Astrocyte of the cerebellum (primary cell): ENCODE results near the gene UMAD1.

ENCODE experiments used
- DNase-seq: peaks from one replicate; pipeline ENCODE4 v3.0.0-alpha.2; 2011; ENCODE audit warnings: low read depth
- H3K4me3 ChIP-seq: 2 replicates; pipeline ENCODE4 v1.5.1; 2011; ENCODE audit warnings: mild to moderate bottlenecking, low read depth, low read length, moderate library complexity
- CTCF ChIP-seq: IDR thresholded peaks from 2 replicates; pipeline ENCODE4 v1.5.1; 2012; ENCODE audit warnings: low read length, low read depth, moderate library complexity, mild to moderate bottlenecking; ENCODE audit errors: missing control alignments
- in situ Hi-C: cut with HindIII; loops from 2 replicates; pipeline ENCODE4 v1.10.0; 2017; ENCODE audit warnings: low sequenced_read_pairs

The UMAD1 gene

DNA sequence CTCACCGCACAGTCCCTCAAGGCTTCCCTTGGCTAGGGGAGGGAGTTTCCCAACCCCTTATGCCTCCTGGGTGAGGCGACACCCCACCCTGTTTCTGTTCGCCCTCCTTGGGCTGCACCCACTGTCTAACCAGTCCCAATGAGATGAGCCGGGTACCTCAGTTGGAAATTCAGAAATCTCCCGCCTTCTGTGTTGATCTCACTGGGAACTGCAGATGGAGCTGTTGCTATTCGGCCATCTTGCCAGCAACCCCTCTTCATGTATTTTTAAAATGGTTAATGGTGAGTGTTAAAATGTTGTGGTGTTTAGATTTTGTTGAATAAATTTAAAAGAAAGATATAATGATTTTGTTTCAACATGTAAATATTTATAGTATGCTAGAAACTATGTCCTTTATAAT is 22.0 kb downstream of the UMAD1 start:
- H3K4me3 ChIP-seq = no peak overlapping the region
- in situ Hi-C loops = no loop called here
- peak; percentile 44 for TF ChIP-seq CTCF
- no peak for DNase-seq

- TF ChIP-seq CTCF = no peak
- in situ Hi-C loops = no loop called here
- DNase-seq = no peak
- no peak overlapping the region for H3K4me3 ChIP-seq
These were observed 23.7 kb downstream of the UMAD1 start for GRCh38 chr7:7664291-7664690.

- in situ Hi-C loops = no loop called here
- DNase-seq = no peak
- no peak overlapping the region for H3K4me3 ChIP-seq
- TF ChIP-seq CTCF = no peak
These were observed 24.5 kb downstream of the UMAD1 start for GRCh38 chr7:7665031-7665430.

DNA sequence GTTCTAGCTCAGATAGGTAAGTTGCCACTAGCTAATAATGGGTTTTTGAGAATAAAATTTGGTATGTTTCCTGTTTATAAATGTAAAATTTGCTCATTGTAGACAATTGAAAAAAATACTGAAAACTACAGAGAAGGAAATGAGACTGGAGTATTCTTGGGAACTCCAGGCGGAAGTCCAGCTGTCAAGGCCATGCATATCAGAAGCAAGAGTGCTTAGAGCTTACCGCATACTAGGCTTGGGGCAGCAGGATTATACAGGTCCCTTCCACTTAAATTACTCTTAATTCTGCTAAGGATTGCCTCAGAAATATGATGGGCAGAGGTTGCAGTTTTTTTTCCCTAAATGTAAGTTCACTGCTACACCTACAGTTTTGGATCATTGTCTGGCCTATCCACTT is 26.6 kb downstream of the UMAD1 start:
- DNase-seq = no peak
- H3K4me3 ChIP-seq = no peak overlapping the region
- in situ Hi-C loops = no loop called here
- no peak for TF ChIP-seq CTCF

- no peak for DNase-seq
- in situ Hi-C loops = no loop called here
- no peak for TF ChIP-seq CTCF
These were observed 28.2 kb downstream of the UMAD1 start for GRCh38 chr7:7668706-7669105.

GRCh38 chr7:7670490-7670889 is 29.9 kb downstream of the UMAD1 start:
- TF ChIP-seq CTCF = no peak
- no peak for DNase-seq
- H3K4me3 ChIP-seq = no peak overlapping the region
- in situ Hi-C loops = no loop called here

More at GRCh38 chr7:7668706-7669105, 28.2 kb downstream of the UMAD1 start:
- H3K4me3 ChIP-seq = no peak overlapping the region

GRCh38 chr7:7671361-7671760 is 30.8 kb downstream of the UMAD1 start:
- no peak for DNase-seq
- in situ Hi-C loops = no loop called here
- no peak overlapping the region for H3K4me3 ChIP-seq
- no peak for TF ChIP-seq CTCF
